Osteocyte (in vitro differentiated cells): ENCODE measurements around the gene BLOC1S6. TPM values are rescaled to one million over a fixed set of nuclear protein-coding genes. Genes with fewer than 3 reads are reported as not detected.

Source experiments
- DNase-seq: peaks from one replicate; pipeline ENCODE4 v3.0.0; 2021; ENCODE audit warnings: mixed read lengths; ENCODE audit not compliant: unreplicated experiment; ENCODE audit errors: extremely low spot score
- H3K27ac Mint-ChIP-seq: one replicate; pipeline ENCODE4 v1.8.0; 2021; ENCODE audit warnings: mild to moderate bottlenecking, mixed read lengths; ENCODE audit not compliant: unreplicated experiment
- H3K27me3 Mint-ChIP-seq: one replicate; pipeline ENCODE4 v1.8.0; 2021; ENCODE audit warnings: mixed read lengths; ENCODE audit not compliant: unreplicated experiment
- H3K36me3 Mint-ChIP-seq: one replicate; pipeline ENCODE4 v1.8.0; 2021; ENCODE audit warnings: mixed read lengths; ENCODE audit not compliant: unreplicated experiment
- H3K4me1 Mint-ChIP-seq: one replicate; pipeline ENCODE4 v1.8.0; 2021; ENCODE audit warnings: mixed read lengths; ENCODE audit not compliant: unreplicated experiment
- H3K4me3 Mint-ChIP-seq: one replicate; pipeline ENCODE4 v1.8.0; 2021; ENCODE audit warnings: mild to moderate bottlenecking, moderate library complexity, mixed read lengths; ENCODE audit not compliant: unreplicated experiment
- H3K9me3 Mint-ChIP-seq: one replicate; pipeline ENCODE4 v1.8.0; 2021; ENCODE audit warnings: mixed read lengths; ENCODE audit not compliant: unreplicated experiment
- CTCF ChIP-seq: fragments of 200-600 bp; sonication (generic); IDR thresholded peaks from 2 replicates; pipeline ENCODE4 v1.5.0; 2021; ENCODE audit warnings: antibody characterized with exemption, mild to moderate bottlenecking, moderate library complexity
- total RNA-seq: library from RNA; stranded (reverse); gene quantifications from 2 replicates; pipeline ENCODE4 v1.2.1, GENCODE V29; 2021

Gene BLOC1S6
- total RNA-seq, 1 donor from 2014 or later: 49.7 TPM

DNA sequence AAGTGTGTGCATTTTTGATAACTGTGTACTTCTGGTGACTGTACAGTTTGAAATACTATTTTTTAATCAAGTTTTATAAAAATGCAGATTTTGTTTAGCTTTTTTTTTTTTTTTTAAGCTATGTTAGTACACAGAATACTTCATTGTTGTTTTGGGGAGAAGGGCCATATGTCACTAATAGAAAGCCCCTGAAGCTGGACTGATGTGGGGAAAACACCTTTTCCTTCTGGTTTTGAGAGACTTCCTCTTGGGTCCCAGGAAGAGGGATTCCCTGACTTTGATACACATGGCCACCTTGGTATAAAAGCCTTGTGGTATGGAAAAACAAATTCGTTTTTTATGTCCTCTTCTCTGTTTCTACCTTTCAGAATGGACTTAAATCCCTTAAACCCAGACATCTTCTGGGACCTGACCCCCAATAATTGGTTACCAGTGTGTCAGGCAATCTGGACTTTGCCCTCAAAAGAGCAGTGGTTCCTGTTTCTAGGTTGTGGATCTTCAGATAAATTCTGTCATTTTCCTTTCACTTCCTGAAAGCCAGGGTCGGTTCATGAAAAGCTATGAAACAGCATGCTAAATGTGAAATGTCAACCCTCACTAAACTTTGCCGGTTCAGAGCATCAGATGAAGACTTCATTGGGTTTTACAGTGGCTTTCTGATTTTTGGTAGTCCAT, 31.1 kb upstream of the BLOC1S6 start:
- H3K9me3 Mint-ChIP-seq: no peaks in the 10 kb centered on the region
- H3K4me1 Mint-ChIP-seq: peaks cover 3% of the 10 kb centered on the region
- no peak for DNase-seq
- TF ChIP-seq CTCF: no peak
- H3K27ac Mint-ChIP-seq: no peak overlapping the region
- H3K27me3 Mint-ChIP-seq: peaks cover 26% of the 10 kb centered on the region
- no peaks in the 10 kb centered on the region for H3K36me3 Mint-ChIP-seq
- H3K4me3 Mint-ChIP-seq: no peak overlapping the region

- H3K4me3 Mint-ChIP-seq: no peak overlapping the region
- no peak for TF ChIP-seq CTCF
- H3K4me1 Mint-ChIP-seq: no peaks in the 10 kb centered on the region
- H3K27me3 Mint-ChIP-seq: peaks cover 33% of the 10 kb centered on the region
- H3K9me3 Mint-ChIP-seq: no peaks in the 10 kb centered on the region
- no peak overlapping the region for H3K27ac Mint-ChIP-seq
- DNase-seq: no peak
- no peaks in the 10 kb centered on the region for H3K36me3 Mint-ChIP-seq
Observed at GRCh38 chr15:45572617-45573016, 14.6 kb upstream of the BLOC1S6 start.

- Mint-ChIP-seq H3K36me3 (no peaks in the 10 kb centered on the region), H3K4me3 (no peak overlapping the region), H3K9me3 (no peaks in the 10 kb centered on the region), H3K27ac (no peak overlapping the region), H3K27me3 (peaks cover 24% of the 10 kb centered on the region), H3K4me1 (no peaks in the 10 kb centered on the region)
- DNase-seq: no peak
- TF ChIP-seq CTCF: peak; percentile 67
Observed at GRCh38 chr15:45573961-45574629, 13.1 kb upstream of the BLOC1S6 start.

- Mint-ChIP-seq H3K4me1 (peaks cover 10% of the 10 kb centered on the region), H3K4me3 (no peak overlapping the region), H3K27ac (no peak overlapping the region), H3K9me3 (no peaks in the 10 kb centered on the region), H3K36me3 (no peaks in the 10 kb centered on the region), H3K27me3 (peaks cover 7% of the 10 kb centered on the region)
- DNase-seq: no peak
- TF ChIP-seq CTCF: no peak
Observed at GRCh38 chr15:45581919-45582318, 5.3 kb upstream of the BLOC1S6 start.
